Activated CD4-positive, alpha-beta T cell treated with anti-CD3 and anti-CD28 coated beads, Interleukin-2, amount 10 ng/mL, durations not matched to agents 24 days and 14 days (primary cell): ENCODE measurements around the gene GNAQ. TPM values are rescaled to one million over a fixed set of nuclear protein-coding genes. Genes with fewer than 3 reads are reported as not detected.
"Not testable (repeated sequence)": the region's sequence is repeated elsewhere in the genome, so short reads cannot be mapped to it uniquely, and the experiment has no call there.

Experiments used
- DNase-seq: peaks from one replicate; pipeline ENCODE4 v3.0.0; 2022
- H3K27ac Mint-ChIP-seq: one replicate; pipeline ENCODE4 v1.8.0; 2022; ENCODE audit warnings: mild to moderate bottlenecking, mixed read lengths
- H3K27me3 Mint-ChIP-seq: one replicate; pipeline ENCODE4 v1.8.0; 2022; ENCODE audit warnings: mixed read lengths
- H3K36me3 Mint-ChIP-seq: one replicate; pipeline ENCODE4 v1.8.0; 2022; ENCODE audit warnings: low read depth, mild to moderate bottlenecking, mixed read lengths
- H3K4me1 Mint-ChIP-seq: one replicate; pipeline ENCODE4 v1.8.0; 2021; ENCODE audit warnings: mixed read lengths
- H3K4me3 Mint-ChIP-seq: one replicate; pipeline ENCODE4 v1.8.0; 2022; ENCODE audit warnings: mild to moderate bottlenecking, moderate library complexity, mixed read lengths
- H3K9me3 Mint-ChIP-seq: one replicate; pipeline ENCODE4 v1.8.0; 2021; ENCODE audit warnings: mixed read lengths
- intact Hi-C: fragments of 100-400 bp; cut with micrococcal nuclease; formaldehyde crosslinking; loops from one replicate; pipeline ENCODE4 v1.15.1; 2023
- total RNA-seq: library from RNA; stranded (reverse); gene quantifications from 2 replicates; pipeline ENCODE4 v1.2.3, GENCODE V29; 2022

Gene GNAQ
- total RNA-seq, 1 donor from 2014 or later = 22.7 TPM

GRCh38 chr9:77729177-77729576 is 302.4 kb downstream of the GNAQ start:
- no peaks in the 10 kb centered on the region for H3K27me3 Mint-ChIP-seq
- no peak for DNase-seq
- peak overlapping the region; percentile 58 for H3K27ac Mint-ChIP-seq
- peaks cover 30% of the 10 kb centered on the region for H3K36me3 Mint-ChIP-seq
- H3K9me3 Mint-ChIP-seq = peaks cover 5% of the 10 kb centered on the region
- no peak overlapping the region for H3K4me3 Mint-ChIP-seq
- H3K4me1 Mint-ChIP-seq = peaks cover 27% of the 10 kb centered on the region
- intact Hi-C loops = loop anchor here (1.0 to 10.0 kb wide), 5 partner anchors 11 to 506 kb away; partner anchors contain the start of gene CEP78

GRCh38 chr9:77726814-77727213 is 304.8 kb downstream of the GNAQ start:
- no peak for DNase-seq
- Mint-ChIP-seq H3K36me3 (peaks cover 38% of the 10 kb centered on the region), H3K4me1 (peaks cover 27% of the 10 kb centered on the region), H3K9me3 (peaks cover 7% of the 10 kb centered on the region), H3K27me3 (no peaks in the 10 kb centered on the region), H3K4me3 (peak overlapping the region; percentile 31), H3K27ac (peak overlapping the region; percentile 87)
- intact Hi-C loops = loop anchor here (2.0 to 10.0 kb wide), 5 partner anchors 20 to 508 kb away; partner anchors contain the start of gene CEP78

- peaks cover 27% of the 10 kb centered on the region for H3K4me1 Mint-ChIP-seq
- peak overlapping the region; percentile 87 for H3K27ac Mint-ChIP-seq
- H3K27me3 Mint-ChIP-seq = no peaks in the 10 kb centered on the region
- peak overlapping the region; percentile 31 for H3K4me3 Mint-ChIP-seq
- intact Hi-C loops = loop anchor here (2.0 to 10.0 kb wide), 5 partner anchors 21 to 509 kb away; partner anchors contain the start of gene CEP78
- peaks cover 7% of the 10 kb centered on the region for H3K9me3 Mint-ChIP-seq
- H3K36me3 Mint-ChIP-seq = peaks cover 38% of the 10 kb centered on the region
- no peak for DNase-seq
Observed at GRCh38 chr9:77726289-77726688, 305.3 kb downstream of the GNAQ start.

GRCh38 chr9:77725820-77726219 is 305.8 kb downstream of the GNAQ start:
- no peaks in the 10 kb centered on the region for H3K27me3 Mint-ChIP-seq
- peak overlapping the region; percentile 13 for H3K4me3 Mint-ChIP-seq
- peak overlapping the region; percentile 87 for H3K27ac Mint-ChIP-seq
- DNase-seq = peak; percentile 73
- peaks cover 38% of the 10 kb centered on the region for H3K36me3 Mint-ChIP-seq
- H3K9me3 Mint-ChIP-seq = peaks cover 7% of the 10 kb centered on the region
- intact Hi-C loops = loop anchor here (2.0 to 10.0 kb wide), 5 partner anchors 21 to 509 kb away; partner anchors contain the start of gene CEP78
- H3K4me1 Mint-ChIP-seq = peaks cover 27% of the 10 kb centered on the region

GRCh38 chr9:77725046-77725694 is 306.4 kb downstream of the GNAQ start:
- no peak overlapping the region for H3K4me3 Mint-ChIP-seq
- H3K27me3 Mint-ChIP-seq = no peaks in the 10 kb centered on the region
- H3K27ac Mint-ChIP-seq = peak overlapping the region; percentile 87
- H3K36me3 Mint-ChIP-seq = peaks cover 39% of the 10 kb centered on the region
- H3K4me1 Mint-ChIP-seq = peaks cover 30% of the 10 kb centered on the region
- intact Hi-C loops = loop anchor here (5.0 to 10.0 kb wide), 4 partner anchors 97 to 510 kb away; partner anchors contain the start of gene CEP78
- DNase-seq = peak; percentile 43
- H3K9me3 Mint-ChIP-seq = peaks cover 7% of the 10 kb centered on the region

GRCh38 chr9:77721156-77721555 is 310.5 kb downstream of the GNAQ start:
- not testable (repeated sequence) for H3K9me3 Mint-ChIP-seq, H3K27me3 Mint-ChIP-seq, H3K27ac Mint-ChIP-seq, H3K4me3 Mint-ChIP-seq
- peaks cover 18% of the 10 kb centered on the region for H3K36me3 Mint-ChIP-seq
- intact Hi-C loops = loop anchor here (10.0 kb wide), 1 partner anchor 514 kb away; the partner anchor contains the start of gene CEP78
- peak; percentile 50 for DNase-seq
- peaks cover 30% of the 10 kb centered on the region for H3K4me1 Mint-ChIP-seq

- Mint-ChIP-seq H3K36me3 (peaks cover 12% of the 10 kb centered on the region), H3K4me3 (no peak overlapping the region), H3K9me3 (peaks cover 4% of the 10 kb centered on the region), H3K27ac (no peak overlapping the region), H3K4me1 (peaks cover 20% of the 10 kb centered on the region), H3K27me3 (no peaks in the 10 kb centered on the region)
- intact Hi-C loops = loop anchor here (5.0 kb wide), 1 partner anchor 33 kb away; no protein-coding TSS in a partner anchor
- DNase-seq = no peak
Observed at GRCh38 chr9:77719321-77719720, 312.3 kb downstream of the GNAQ start.

- peaks cover 20% of the 10 kb centered on the region for H3K4me1 Mint-ChIP-seq
- DNase-seq = peak; percentile 47
- not testable (repeated sequence) for H3K27me3 Mint-ChIP-seq, H3K9me3 Mint-ChIP-seq, H3K36me3 Mint-ChIP-seq
- peak overlapping the region; percentile 53 for H3K4me3 Mint-ChIP-seq
- peak overlapping the region; percentile 89 for H3K27ac Mint-ChIP-seq
- intact Hi-C loops = loop anchor here (1.0 to 5.0 kb wide), 2 partner anchors 11 to 34 kb away; no protein-coding TSS in a partner anchor
Observed at GRCh38 chr9:77718298-77718640, 313.3 kb downstream of the GNAQ start.

GRCh38 chr9:77717608-77718297 is 313.9 kb downstream of the GNAQ start:
- not testable (repeated sequence) for DNase-seq, H3K36me3 Mint-ChIP-seq, H3K27me3 Mint-ChIP-seq, H3K9me3 Mint-ChIP-seq
- H3K27ac Mint-ChIP-seq = peak overlapping the region; percentile 89
- intact Hi-C loops = loop anchor here (1.0 to 5.0 kb wide), 2 partner anchors 12 to 35 kb away; no protein-coding TSS in a partner anchor
- H3K4me3 Mint-ChIP-seq = peak overlapping the region; percentile 53
- peaks cover 23% of the 10 kb centered on the region for H3K4me1 Mint-ChIP-seq

GRCh38 chr9:77714077-77714549 is 317.5 kb downstream of the GNAQ start:
- Mint-ChIP-seq H3K27ac (no peak overlapping the region), H3K27me3 (no peaks in the 10 kb centered on the region), H3K4me1 (peaks cover 22% of the 10 kb centered on the region), H3K36me3 (no peaks in the 10 kb centered on the region), H3K4me3 (no peak overlapping the region), H3K9me3 (peaks cover 7% of the 10 kb centered on the region)
- intact Hi-C loops = no loop called here
- no peak for DNase-seq

- Mint-ChIP-seq H3K4me3 (no peak overlapping the region), H3K27me3 (no peaks in the 10 kb centered on the region)
- no peak for DNase-seq
Observed at GRCh38 chr9:77712533-77713130, 319.0 kb downstream of the GNAQ start.

GRCh38 chr9:77710965-77711648 is 320.5 kb downstream of the GNAQ start:
- Mint-ChIP-seq H3K4me3 (no peak overlapping the region), H3K27me3 (no peaks in the 10 kb centered on the region), H3K4me1 (peaks cover 9% of the 10 kb centered on the region)

More at GRCh38 chr9:77712533-77713130, 319.0 kb downstream of the GNAQ start:
- Mint-ChIP-seq H3K4me1 (peaks cover 12% of the 10 kb centered on the region), H3K27ac (no peak overlapping the region), H3K36me3 (no peaks in the 10 kb centered on the region), H3K9me3 (peaks cover 17% of the 10 kb centered on the region)
- intact Hi-C loops = no loop called here

GRCh38 chr9:77710316-77710715 is 321.3 kb downstream of the GNAQ start:
- H3K27me3 Mint-ChIP-seq = no peaks in the 10 kb centered on the region
- no peak overlapping the region for H3K27ac Mint-ChIP-seq
- no peak for DNase-seq
- H3K9me3 Mint-ChIP-seq = peaks cover 21% of the 10 kb centered on the region
- intact Hi-C loops = no loop called here
- peaks cover 9% of the 10 kb centered on the region for H3K4me1 Mint-ChIP-seq
- H3K4me3 Mint-ChIP-seq = no peak overlapping the region
- peaks cover 1% of the 10 kb centered on the region for H3K36me3 Mint-ChIP-seq

More at GRCh38 chr9:77710965-77711648, 320.5 kb downstream of the GNAQ start:
- Mint-ChIP-seq H3K9me3 (peaks cover 21% of the 10 kb centered on the region), H3K27ac (no peak overlapping the region), H3K36me3 (peaks cover 1% of the 10 kb centered on the region)
- intact Hi-C loops = no loop called here
- DNase-seq = no peak
